Body of pancreas (tissue), 4 donors: ENCODE data around the gene TBC1D9B.

Source experiments
- POLR2A ChIP-seq, 3 donors: fragments of 450-650 bp; IDR thresholded peaks; one replicate each; pipeline ENCODE4 v1.6.1; 2016; ENCODE audit warnings: antibody characterized with exemption in 3 of 3, mild to moderate bottlenecking in 2 of 3
- TF ChIP-seq, protein P1 (sequence below), 7 experiments: fragments of 450-650 bp in 4 of 7; fragments of 200-600 bp in 3 of 7; sonication (generic) in 3 of 7; IDR thresholded peaks; one replicate each; pipeline ENCODE4 v1.5.1; 2016 to 2019; ENCODE audit warnings: antibody characterized with exemption in 7 of 7

- peak; percentile 99 to 100 (median 99) for TF ChIP-seq POLR2A (IDR thresholded peaks at IDR 0.05)
- TF ChIP-seq, protein P1, sequence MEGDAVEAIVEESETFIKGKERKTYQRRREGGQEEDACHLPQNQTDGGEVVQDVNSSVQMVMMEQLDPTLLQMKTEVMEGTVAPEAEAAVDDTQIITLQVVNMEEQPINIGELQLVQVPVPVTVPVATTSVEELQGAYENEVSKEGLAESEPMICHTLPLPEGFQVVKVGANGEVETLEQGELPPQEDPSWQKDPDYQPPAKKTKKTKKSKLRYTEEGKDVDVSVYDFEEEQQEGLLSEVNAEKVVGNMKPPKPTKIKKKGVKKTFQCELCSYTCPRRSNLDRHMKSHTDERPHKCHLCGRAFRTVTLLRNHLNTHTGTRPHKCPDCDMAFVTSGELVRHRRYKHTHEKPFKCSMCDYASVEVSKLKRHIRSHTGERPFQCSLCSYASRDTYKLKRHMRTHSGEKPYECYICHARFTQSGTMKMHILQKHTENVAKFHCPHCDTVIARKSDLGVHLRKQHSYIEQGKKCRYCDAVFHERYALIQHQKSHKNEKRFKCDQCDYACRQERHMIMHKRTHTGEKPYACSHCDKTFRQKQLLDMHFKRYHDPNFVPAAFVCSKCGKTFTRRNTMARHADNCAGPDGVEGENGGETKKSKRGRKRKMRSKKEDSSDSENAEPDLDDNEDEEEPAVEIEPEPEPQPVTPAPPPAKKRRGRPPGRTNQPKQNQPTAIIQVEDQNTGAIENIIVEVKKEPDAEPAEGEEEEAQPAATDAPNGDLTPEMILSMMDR (IDR thresholded peaks at IDR 0.05), result peak in 2 of 7 experiments; percentile 8 to 16
These were observed 87.0 kb downstream of the TBC1D9B start, which contains the start of gene SQSTM1 for GRCh38 chr5:179820483-179821297.
